SJCRH30 (cell line): ENCODE data around the gene CHEK2. TPM values are rescaled to one million over a fixed set of nuclear protein-coding genes. Genes with fewer than 3 reads are reported as not detected.
"Not testable (repeated sequence)": the region's sequence is repeated elsewhere in the genome, so short reads cannot be mapped to it uniquely, and the experiment has no call there.

Experiments
- DNase-seq, 2 experiments: peaks; one replicate each; pipeline ENCODE4 v3.0.0-alpha.2; 2015 to 2020
- H3K27ac ChIP-seq: fragments of 250-450 bp; sonication (Bioruptor Pico); 2 replicates; pipeline ENCODE4 v1.5.1; 2020; ENCODE audit warnings: mild to moderate bottlenecking, moderate library complexity
- H3K27me3 ChIP-seq: fragments of 250-450 bp; sonication (Bioruptor Pico); 2 replicates; pipeline ENCODE4 v1.5.1; 2020; ENCODE audit warnings: mild to moderate bottlenecking, moderate library complexity
- H3K36me3 ChIP-seq: fragments of 250-450 bp; sonication (Bioruptor Pico); 2 replicates; pipeline ENCODE4 v1.5.1; 2020; ENCODE audit warnings: mild to moderate bottlenecking, moderate library complexity
- H3K4me1 ChIP-seq: fragments of 250-450 bp; sonication (Bioruptor Pico); 2 replicates; pipeline ENCODE4 v1.5.1; 2020; ENCODE audit warnings: mild to moderate bottlenecking, moderate library complexity
- H3K4me3 ChIP-seq: fragments of 250-450 bp; sonication (Bioruptor Pico); 2 replicates; pipeline ENCODE4 v1.5.1; 2020; ENCODE audit warnings: mild to moderate bottlenecking, moderate library complexity
- H3K9me3 ChIP-seq: fragments of 250-450 bp; sonication (Bioruptor Pico); replicated peaks from 2 replicates; pipeline ENCODE4 v1.5.1; 2020; ENCODE audit warnings: mild to moderate bottlenecking, moderate library complexity
- total RNA-seq: library from RNA; depleted of rRNA; stranded (reverse); fragments of >200 nt; shearing (Covaris generic); gene quantifications from 2 replicates; pipeline ENCODE4 v1.2.3, GENCODE V29; 2014

CHEK2 gene
- total RNA-seq, 1 experiment from 2014 or later = 43.2 TPM

- H3K36me3 ChIP-seq, H3K9me3 ChIP-seq, H3K4me3 ChIP-seq, H3K4me1 ChIP-seq, H3K27ac ChIP-seq, DNase-seq, H3K27me3 ChIP-seq: not testable (repeated sequence)
These were observed 58.7 kb downstream of the CHEK2 start for GRCh38 chr22:28682966-28683365.

DNA sequence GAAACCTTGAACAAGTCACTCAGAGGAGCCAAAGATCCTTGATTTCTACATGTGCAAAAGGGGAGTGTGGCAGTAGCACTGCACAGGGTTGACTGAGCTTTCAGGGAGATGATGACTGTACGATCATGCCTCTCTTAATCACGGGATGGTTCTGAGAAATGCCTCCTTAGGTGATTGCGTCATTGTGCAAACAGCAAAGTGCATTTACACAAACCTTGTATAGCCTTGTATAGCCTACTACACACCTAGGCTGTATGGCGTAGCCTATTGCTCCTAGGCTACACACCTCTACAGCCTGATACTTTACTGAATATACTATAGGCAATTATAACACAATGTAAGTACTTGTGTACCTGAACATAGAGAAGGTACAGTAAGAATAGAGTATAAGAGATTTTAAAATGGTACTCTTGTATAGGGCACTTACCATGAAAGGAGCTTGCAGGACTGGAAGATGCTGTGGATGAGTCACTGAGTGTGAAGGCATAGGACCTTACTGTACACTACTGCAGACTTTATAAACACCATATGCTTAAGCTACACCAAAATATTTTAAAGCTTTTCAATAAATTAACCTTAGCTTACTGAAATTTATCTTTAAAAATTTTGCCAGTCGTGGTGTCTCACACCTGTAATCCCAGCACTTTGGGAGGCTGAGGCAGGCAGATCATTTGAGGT is 60.7 kb downstream of the CHEK2 start:
- H3K27ac ChIP-seq, DNase-seq: not testable (repeated sequence)

DNA sequence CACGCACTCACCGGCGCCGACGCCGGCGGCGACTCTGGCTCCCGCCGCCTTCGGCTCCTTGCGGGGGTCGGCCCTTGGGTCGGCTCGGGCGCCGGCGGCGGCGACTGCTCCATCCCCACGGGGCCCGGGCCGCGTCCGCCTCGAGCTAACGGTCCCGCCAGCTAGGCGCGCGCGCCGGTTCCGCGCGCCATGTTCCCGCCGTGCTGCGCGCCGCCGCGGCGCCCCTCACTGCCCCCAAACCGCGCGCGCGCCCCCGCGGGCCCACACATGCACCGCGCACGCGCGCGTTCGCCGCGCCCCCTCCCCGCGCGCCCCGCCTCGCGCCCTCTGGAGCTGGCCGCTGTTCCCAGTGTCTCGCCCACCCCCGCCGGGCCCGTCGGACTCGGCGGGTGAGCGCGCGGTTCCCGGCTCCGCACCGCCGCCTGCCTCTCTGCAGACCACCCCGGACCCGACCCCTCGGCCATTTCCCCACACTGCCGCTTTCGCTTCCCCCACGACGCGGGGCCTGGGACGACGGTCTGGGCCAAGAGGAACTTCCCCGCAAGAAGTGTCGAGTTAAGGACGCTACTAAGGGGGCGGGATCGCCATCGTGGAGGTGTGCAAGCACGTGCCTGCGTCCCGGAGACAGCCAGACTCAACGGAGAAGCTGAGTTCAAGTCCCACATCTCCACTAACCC is 61.9 kb downstream of the CHEK2 start, which contains the start of gene TTC28:
Gene TTC28, minus strand, starts transcription at position 230 of the 677 bp plus-strand sequence. Its CDS starts 117 bp downstream, at position 113.
- not testable (repeated sequence) for H3K36me3 ChIP-seq, H3K27me3 ChIP-seq, H3K4me1 ChIP-seq, H3K9me3 ChIP-seq
- Histone ChIP-seq H3K4me3 (peak within 1 kb of the TSS; percentile 100), H3K27ac (peak within 1 kb of the TSS; percentile 66; the same call in 1 of the 2 replicates)
- peak; percentile 88 for DNase-seq

More for the DNA sequence above, 60.7 kb downstream of the CHEK2 start:
- H3K36me3 ChIP-seq, H3K4me1 ChIP-seq, H3K27me3 ChIP-seq, H3K4me3 ChIP-seq, H3K9me3 ChIP-seq: not testable (repeated sequence)

DNA sequence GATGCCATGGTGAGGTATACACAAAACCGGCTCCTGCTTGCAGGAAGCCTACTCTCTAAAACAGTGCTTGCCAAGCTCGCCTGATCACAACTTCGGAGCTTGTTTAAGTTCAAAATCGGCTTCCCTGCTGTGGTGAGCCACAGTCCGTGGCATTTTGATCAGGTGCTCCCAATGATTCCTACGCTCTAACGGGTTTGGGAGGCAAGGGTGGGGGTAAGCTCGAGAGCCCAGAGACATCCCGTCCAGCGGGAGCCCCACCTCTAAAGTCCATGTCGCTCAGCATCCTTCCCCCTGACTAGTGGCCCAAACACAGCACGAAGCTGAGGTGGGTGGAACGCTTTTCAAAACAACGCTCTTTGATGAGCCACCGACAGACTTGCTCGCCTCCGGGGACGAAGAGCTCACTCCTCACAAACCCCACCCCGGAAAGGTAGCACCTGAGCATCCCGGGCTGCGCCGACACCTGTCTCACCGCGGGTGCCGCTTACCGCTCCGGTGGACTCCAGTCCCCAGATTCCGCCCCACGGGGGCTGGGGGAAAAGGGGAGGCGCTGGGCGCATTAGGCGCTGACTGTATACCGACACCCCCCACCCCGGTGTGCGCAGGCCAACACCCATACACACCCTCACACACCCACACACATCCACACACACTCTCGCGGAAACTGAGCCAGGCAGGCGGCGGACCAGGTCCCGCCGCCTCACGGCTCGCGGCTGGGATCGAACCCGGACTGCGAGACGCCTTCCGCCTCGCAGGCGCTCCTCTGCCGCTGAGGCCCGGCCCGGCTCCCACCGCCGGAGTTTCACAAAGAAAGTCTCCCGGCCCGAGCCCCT is 62.6 kb downstream of the CHEK2 start:
- peak overlapping the region; percentile 66; the same call in 1 of the 2 replicates for H3K27ac ChIP-seq
- H3K36me3 ChIP-seq, H3K4me1 ChIP-seq, H3K27me3 ChIP-seq, H3K9me3 ChIP-seq: not testable (repeated sequence)
- peak; percentile 6 to 32 for DNase-seq
- H3K4me3 ChIP-seq = peak overlapping the region; percentile 100

DNA sequence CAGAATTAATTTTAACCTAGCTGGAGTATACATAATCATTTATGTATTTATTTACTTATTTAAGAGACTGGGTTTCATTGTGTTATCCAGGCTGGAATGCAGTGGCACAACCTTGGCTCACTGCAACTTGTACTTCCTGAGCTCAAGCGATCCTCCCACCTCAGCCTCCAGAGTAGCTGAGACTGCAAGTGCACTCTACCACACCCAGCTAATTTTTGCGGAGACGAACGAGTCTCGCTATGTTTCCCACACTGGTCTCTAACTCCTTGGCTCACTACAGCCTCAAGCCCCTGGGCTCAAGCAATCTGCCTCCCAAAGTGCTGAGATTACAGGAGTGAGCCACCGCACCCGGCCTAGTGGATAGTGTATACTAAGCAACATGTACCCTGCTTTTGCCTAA is 63.5 kb downstream of the CHEK2 start:
- not testable (repeated sequence) for H3K9me3 ChIP-seq, H3K4me1 ChIP-seq, H3K36me3 ChIP-seq, DNase-seq, H3K27me3 ChIP-seq, H3K4me3 ChIP-seq, H3K27ac ChIP-seq

DNA sequence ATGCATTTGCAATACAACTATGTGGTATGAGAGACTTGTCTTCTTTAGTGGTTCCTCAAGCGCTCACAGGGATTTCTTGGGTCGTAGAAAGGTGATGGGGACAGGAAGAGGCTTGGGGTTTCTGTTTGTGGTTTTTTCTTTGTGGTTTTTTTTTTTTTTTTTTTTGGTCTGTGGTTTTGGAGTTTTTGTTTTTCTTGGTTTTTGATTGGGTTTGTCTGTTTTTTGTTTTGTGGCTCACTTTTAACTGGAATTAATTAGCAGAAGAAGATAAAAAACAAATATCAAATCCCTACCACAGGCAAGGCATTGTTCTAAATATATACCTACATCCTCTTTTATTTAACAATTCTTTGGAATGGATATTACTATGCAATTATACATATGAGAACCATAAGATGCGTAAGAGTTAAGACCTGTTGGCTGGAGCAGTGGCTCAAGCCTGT is 67.5 kb downstream of the CHEK2 start:
- Histone ChIP-seq H3K36me3 (no peaks in the 10 kb centered on the region), H3K9me3 (no peaks in the 10 kb centered on the region), H3K4me1 (peaks cover 9% of the 10 kb centered on the region), H3K27ac (no peak overlapping the region), H3K4me3 (no peak overlapping the region), H3K27me3 (no peaks in the 10 kb centered on the region)
- DNase-seq = peak; percentile 19 to 66

DNA sequence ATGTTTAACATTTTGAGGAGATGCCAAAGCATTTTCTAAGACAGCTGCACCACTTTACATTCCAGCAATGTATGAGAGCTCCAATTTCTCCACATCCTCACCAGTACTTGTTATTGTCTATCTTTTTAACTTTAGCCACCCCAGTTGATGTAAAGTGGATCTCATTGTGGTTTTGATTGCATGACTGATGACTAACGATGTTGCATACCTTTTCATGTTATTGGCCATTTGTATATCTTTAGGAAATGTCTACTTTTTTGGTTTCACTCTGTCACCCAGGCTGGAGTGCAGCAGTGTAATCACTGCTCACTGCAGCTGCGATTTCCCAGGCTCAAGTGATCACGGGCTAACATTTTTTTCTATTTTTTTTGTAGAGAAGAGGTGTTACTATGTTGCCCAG is 70.9 kb downstream of the CHEK2 start:
- Histone ChIP-seq H3K4me3 (no peak overlapping the region), H3K36me3 (no peaks in the 10 kb centered on the region), H3K27ac (no peak overlapping the region), H3K9me3 (no peaks in the 10 kb centered on the region), H3K27me3 (no peaks in the 10 kb centered on the region), H3K4me1 (peaks cover 9% of the 10 kb centered on the region)
- DNase-seq = no peak

DNA sequence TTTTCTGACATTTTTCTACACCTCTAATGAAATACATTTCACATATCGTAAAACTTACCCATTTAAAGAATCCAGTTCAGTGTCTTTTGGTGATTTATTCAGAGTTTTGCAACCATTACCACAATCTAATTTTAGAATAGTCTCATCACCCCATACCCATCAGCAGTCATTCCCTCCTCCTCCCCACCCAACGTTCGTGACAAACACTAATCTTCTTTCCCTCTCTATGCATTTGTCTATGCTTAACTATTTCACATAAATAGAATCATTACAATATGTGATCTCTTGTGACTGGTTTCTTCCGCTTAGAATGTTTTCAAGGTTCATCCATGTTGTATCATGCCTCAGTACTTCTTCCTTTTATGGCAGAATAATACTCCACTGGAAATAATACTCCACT is 71.5 kb downstream of the CHEK2 start:
- Histone ChIP-seq H3K27me3 (no peaks in the 10 kb centered on the region), H3K27ac (no peak overlapping the region), H3K4me1 (peaks cover 9% of the 10 kb centered on the region), H3K36me3 (no peaks in the 10 kb centered on the region), H3K9me3 (no peaks in the 10 kb centered on the region), H3K4me3 (no peak overlapping the region)
- DNase-seq = no peak

DNA sequence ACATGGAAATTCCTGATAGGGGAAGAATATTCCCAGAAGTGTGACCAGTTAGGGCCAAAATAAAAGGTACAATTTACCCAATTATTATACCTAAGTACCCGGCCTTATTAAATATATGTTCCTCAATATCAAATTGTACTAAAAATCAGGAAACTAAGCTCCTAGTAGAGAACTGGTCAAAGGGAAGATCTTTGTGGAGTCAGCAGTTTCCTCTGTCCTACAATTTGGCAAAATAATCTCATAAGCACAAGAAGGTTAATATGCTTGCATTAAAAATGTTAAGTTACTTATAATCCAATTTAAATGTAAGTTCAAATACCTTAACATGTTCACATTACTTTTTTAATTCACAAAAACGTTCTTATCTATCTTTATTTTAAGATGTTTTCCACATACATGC is 72.2 kb downstream of the CHEK2 start:
- Histone ChIP-seq H3K4me1 (peaks cover 8% of the 10 kb centered on the region), H3K27me3 (no peaks in the 10 kb centered on the region), H3K9me3 (no peaks in the 10 kb centered on the region), H3K4me3 (no peak overlapping the region), H3K36me3 (no peaks in the 10 kb centered on the region), H3K27ac (no peak overlapping the region)
- DNase-seq = no peak

DNA sequence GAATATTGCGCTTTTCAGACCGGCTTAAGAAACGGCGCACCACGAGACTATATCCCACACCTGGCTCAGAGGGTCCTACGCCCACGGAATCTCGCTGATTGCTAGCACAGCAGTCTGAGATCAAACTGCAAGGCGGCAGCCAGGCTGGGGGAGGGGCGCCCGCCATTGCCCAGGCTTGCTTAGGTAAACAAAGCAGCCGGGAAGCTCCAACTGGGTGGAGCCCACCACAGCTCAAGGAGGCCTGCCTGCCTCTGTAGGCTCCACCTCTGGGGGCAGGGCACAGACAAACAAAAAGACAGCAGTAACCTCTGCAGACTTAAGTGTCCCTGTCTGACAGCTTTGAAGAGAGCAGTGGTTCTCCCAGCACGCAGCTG is 78.1 kb downstream of the CHEK2 start:
- H3K4me3 ChIP-seq = peak overlapping the region; percentile 51
- not testable (repeated sequence) for H3K4me1 ChIP-seq, H3K27ac ChIP-seq, DNase-seq, H3K9me3 ChIP-seq, H3K27me3 ChIP-seq, H3K36me3 ChIP-seq

GRCh38 chr22:28658448-28658847 is 83.2 kb downstream of the CHEK2 start:
- no peak for DNase-seq
- Histone ChIP-seq H3K4me3 (no peak overlapping the region), H3K36me3 (no peaks in the 10 kb centered on the region), H3K4me1 (no peaks in the 10 kb centered on the region), H3K9me3 (no peaks in the 10 kb centered on the region), H3K27me3 (no peaks in the 10 kb centered on the region), H3K27ac (no peak overlapping the region)

DNA sequence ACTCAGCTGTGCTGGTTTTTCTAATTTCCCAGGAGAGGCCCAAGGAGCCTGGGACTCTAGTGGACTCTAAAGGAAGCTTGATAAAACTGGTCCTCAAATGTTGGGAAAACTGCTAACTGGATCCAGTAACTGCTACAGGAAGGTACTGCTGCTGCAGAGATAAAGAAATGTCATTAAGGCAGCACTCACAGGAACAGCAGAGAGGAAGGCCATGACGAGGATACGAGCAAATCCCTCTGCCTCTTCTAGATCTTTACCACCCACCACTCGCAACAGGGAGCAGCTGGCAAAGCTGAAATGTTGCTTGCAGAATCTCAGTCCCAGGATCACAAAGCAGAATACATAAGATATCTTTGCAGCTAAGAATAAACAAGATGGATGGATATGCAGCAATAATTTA is 85.4 kb downstream of the CHEK2 start:
- no peaks in the 10 kb centered on the region for H3K27me3 ChIP-seq
- no peaks in the 10 kb centered on the region for H3K36me3 ChIP-seq
- DNase-seq = no peak
- H3K4me3 ChIP-seq = no peak overlapping the region
- H3K4me1 ChIP-seq = no peaks in the 10 kb centered on the region
- H3K9me3 ChIP-seq = no peaks in the 10 kb centered on the region
- no peak overlapping the region for H3K27ac ChIP-seq

DNA sequence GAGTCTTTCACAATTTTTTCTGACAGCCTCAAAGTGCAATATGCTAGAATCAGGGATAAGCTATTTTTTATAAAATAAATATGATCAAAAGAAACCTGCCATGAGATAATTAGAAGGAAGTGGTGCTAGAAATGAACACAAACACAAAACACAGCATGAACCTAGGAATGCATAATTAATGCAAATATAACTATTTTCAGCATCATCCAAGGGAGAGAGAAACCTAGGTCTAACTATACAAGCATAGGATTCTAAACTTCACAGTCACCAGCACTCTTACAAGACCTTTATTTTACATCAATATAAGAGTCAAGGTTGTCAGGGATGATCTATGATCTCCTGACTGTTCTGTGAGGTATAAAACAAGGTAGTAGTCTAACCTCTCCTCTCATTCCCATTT is 91.2 kb downstream of the CHEK2 start:
- no peak for DNase-seq
- Histone ChIP-seq H3K27ac (no peak overlapping the region), H3K4me3 (no peak overlapping the region), H3K9me3 (no peaks in the 10 kb centered on the region), H3K4me1 (no peaks in the 10 kb centered on the region), H3K36me3 (no peaks in the 10 kb centered on the region), H3K27me3 (no peaks in the 10 kb centered on the region)

- Histone ChIP-seq H3K4me3 (no peak overlapping the region), H3K27ac (no peak overlapping the region), H3K27me3 (no peaks in the 10 kb centered on the region), H3K9me3 (no peaks in the 10 kb centered on the region), H3K36me3 (no peaks in the 10 kb centered on the region), H3K4me1 (no peaks in the 10 kb centered on the region)
- DNase-seq = no peak
These were observed 92.8 kb downstream of the CHEK2 start for GRCh38 chr22:28648792-28649191.

- H3K27ac ChIP-seq = no peak overlapping the region
- DNase-seq = no peak
- H3K4me1 ChIP-seq = no peaks in the 10 kb centered on the region
- H3K27me3 ChIP-seq = no peaks in the 10 kb centered on the region
- no peaks in the 10 kb centered on the region for H3K36me3 ChIP-seq
- no peak overlapping the region for H3K4me3 ChIP-seq
- no peaks in the 10 kb centered on the region for H3K9me3 ChIP-seq
These were observed 94.4 kb downstream of the CHEK2 start for GRCh38 chr22:28647216-28647615.
